ENCODE results near the gene EPN3.

GRCh38 chr17:50527949-50528474 lies 4.5 kb upstream of the EPN3 start:
- TF ChIP-seq POLR2AphosphoS5 (IDR thresholded peaks at IDR 0.05; ENCODE audit: low read depth, low read length) (no peak), POLR2A (IDR thresholded peaks at IDR 0.05; ENCODE audit: low read depth, low read length) (no peak), PAX5 (IDR thresholded peaks at IDR 0.05; ENCODE audit: insufficient read depth, low read length, severe bottlenecking) (no peak)
